Thoracic aorta (tissue), 2 donors: ENCODE results near the gene PIK3CA. TPM values are rescaled to one million over a fixed set of nuclear protein-coding genes. Genes with fewer than 3 reads are reported as not detected.

Experiments
- ATAC-seq: fragments of 150-250 bp; one replicate; pipeline ENCODE4 v1.8.0; 2017; ENCODE audit warnings: low read depth; ENCODE audit not compliant: insufficient number of reproducible peaks, low FRiP score
- DNase-seq: peaks from one replicate; pipeline ENCODE4 v3.0.0-alpha.2; 2020; ENCODE audit warnings: low spot score
- H3K27ac ChIP-seq, 2 donors: fragments of 200-600 bp; sonication (generic); 1 replicate in 1 of 2; 2 replicates in 1 of 2; pipeline ENCODE4 v1.5.1; 2016; ENCODE audit warnings: mild to moderate bottlenecking in 2 of 2, moderate library complexity in 2 of 2
- H3K27me3 ChIP-seq: fragments of 200-600 bp; sonication (generic); replicated peaks from 2 replicates; pipeline ENCODE4 v1.6.0; 2016; ENCODE audit warnings: mild to moderate bottlenecking; ENCODE audit not compliant: insufficient read depth
- H3K36me3 ChIP-seq: fragments of 200-600 bp; sonication (generic); one replicate; pipeline ENCODE4 v1.5.1; 2016
- H3K4me1 ChIP-seq, 2 donors: fragments of 200-600 bp; sonication (generic); 1 replicate in 1 of 2; 2 replicates in 1 of 2; pipeline versions ENCODE4 v1.5.1 to v1.6.0; 2016; ENCODE audit warnings: low read depth in 2 of 2, mild to moderate bottlenecking in 1 of 2; ENCODE audit not compliant: control insufficient read depth in 1 of 2
- H3K4me3 ChIP-seq: fragments of 200-600 bp; sonication (generic); 2 replicates; pipeline ENCODE4 v1.5.1; 2016; ENCODE audit warnings: mild to moderate bottlenecking
- H3K9me3 ChIP-seq: fragments of 200-600 bp; sonication (generic); 2 replicates; pipeline ENCODE4 v1.5.1; 2016
- total RNA-seq, 2 donors: library from RNA; depleted of rRNA; stranded (reverse); fragments of >200 nt; gene quantifications; one replicate each; pipeline versions ENCODE4 v1.1.0 to v1.2.3, GENCODE V29; 2016
- TF ChIP-seq, protein P1 (sequence below): fragments of 200-600 bp; sonication (generic); IDR thresholded peaks from one replicate; pipeline ENCODE4 v1.5.1; 2019; ENCODE audit warnings: antibody characterized with exemption

The PIK3CA gene
- total RNA-seq, 2 donors from 2014 or later, result 33.9 to 39.5 TPM

DNA sequence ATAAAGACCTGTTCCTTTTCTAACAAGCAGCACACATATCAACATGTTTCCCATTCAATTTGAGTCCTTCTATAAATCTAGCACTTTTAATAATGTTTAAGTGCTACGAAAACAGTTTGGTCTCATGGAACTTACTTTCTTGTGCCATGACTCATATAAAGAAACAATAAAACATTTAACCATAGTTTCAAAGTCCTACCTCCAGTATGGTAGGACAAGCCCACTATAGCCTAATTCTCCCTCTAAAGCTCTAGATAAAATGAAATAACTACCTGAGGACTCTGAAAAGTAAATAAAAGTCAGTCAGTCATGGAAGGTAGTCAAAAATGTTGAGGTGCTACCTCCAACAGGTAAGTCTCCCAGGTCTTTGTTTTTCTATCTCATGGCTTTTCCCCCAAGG is 12.0 kb upstream of the PIK3CA start:
- no peak overlapping the region for H3K4me3 ChIP-seq
- DNase-seq, result no peak
- TF ChIP-seq, protein P1, sequence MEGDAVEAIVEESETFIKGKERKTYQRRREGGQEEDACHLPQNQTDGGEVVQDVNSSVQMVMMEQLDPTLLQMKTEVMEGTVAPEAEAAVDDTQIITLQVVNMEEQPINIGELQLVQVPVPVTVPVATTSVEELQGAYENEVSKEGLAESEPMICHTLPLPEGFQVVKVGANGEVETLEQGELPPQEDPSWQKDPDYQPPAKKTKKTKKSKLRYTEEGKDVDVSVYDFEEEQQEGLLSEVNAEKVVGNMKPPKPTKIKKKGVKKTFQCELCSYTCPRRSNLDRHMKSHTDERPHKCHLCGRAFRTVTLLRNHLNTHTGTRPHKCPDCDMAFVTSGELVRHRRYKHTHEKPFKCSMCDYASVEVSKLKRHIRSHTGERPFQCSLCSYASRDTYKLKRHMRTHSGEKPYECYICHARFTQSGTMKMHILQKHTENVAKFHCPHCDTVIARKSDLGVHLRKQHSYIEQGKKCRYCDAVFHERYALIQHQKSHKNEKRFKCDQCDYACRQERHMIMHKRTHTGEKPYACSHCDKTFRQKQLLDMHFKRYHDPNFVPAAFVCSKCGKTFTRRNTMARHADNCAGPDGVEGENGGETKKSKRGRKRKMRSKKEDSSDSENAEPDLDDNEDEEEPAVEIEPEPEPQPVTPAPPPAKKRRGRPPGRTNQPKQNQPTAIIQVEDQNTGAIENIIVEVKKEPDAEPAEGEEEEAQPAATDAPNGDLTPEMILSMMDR, result no peak
- no peaks in the 10 kb centered on the region for H3K27me3 ChIP-seq
- H3K9me3 ChIP-seq, result no peaks in the 10 kb centered on the region
- no peaks in the 10 kb centered on the region for H3K4me1 ChIP-seq
- H3K27ac ChIP-seq, result no peak overlapping the region
- ATAC-seq, result no peak
- H3K36me3 ChIP-seq, result no peaks in the 10 kb centered on the region

DNA sequence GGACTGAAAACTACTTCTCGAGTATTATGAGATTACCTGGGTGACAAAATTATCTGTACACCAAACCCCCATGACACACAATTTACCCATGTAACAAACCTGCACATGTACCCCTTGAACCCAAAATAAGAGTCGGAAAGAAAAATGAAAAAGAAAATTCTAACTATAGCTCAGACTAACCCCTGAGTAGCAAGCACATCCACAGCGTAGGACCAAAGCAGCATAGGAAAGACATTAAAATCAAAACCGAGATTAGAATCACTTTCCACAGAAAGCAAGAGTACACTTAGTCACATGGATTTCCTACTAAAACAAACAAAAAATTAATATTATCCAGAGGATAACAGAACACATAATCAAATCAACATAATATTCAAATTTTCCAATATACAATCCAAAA is 6.3 kb upstream of the PIK3CA start:
- H3K27ac ChIP-seq, result no peak overlapping the region
- H3K4me3 ChIP-seq, result no peak overlapping the region
- no peaks in the 10 kb centered on the region for H3K9me3 ChIP-seq
- ATAC-seq, result no peak
- no peaks in the 10 kb centered on the region for H3K36me3 ChIP-seq
- TF ChIP-seq, protein P1, result no peak
- H3K27me3 ChIP-seq, result no peaks in the 10 kb centered on the region
- no peaks in the 10 kb centered on the region for H3K4me1 ChIP-seq
- no peak for DNase-seq

DNA sequence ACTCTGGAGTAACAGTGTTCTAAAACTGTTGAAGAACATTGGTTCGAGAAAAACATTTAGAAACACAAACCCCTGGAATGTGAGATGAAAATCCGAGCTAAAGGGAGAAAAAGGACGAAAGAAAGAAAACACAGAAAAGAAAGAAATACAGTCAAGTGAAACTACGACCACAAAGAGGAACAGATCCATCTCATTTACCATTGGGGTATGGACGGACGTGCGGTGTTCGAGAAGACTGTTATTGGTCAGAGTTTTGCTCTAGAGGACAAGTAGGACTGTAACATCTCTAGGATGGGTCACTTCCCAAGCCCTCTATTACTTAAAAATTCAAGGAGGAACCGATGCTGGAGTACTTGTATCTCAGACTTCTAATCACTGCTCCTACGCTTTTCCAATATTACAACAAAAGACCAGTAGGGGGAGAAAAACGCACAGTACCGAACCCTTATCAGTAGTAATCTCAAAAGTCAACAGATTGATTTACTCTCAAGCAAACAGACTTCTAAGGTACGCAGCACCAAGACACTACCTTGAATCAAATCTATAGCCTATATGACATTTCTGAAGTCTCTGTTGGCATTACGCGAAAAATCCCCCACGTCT is 1.1 kb upstream of the PIK3CA start:
- Histone ChIP-seq H3K27ac (peak overlapping the region; percentile 96 to 98), H3K4me1 (peaks cover 15 to 24% of the 10 kb centered on the region in 2 donors), H3K27me3 (no peaks in the 10 kb centered on the region), H3K9me3 (no peaks in the 10 kb centered on the region), H3K36me3 (no peaks in the 10 kb centered on the region), H3K4me3 (peak overlapping the region; percentile 96)
- TF ChIP-seq, protein P1, result peak; percentile 68
- ATAC-seq (peak; percentile 58), DNase-seq (no peak)

DNA sequence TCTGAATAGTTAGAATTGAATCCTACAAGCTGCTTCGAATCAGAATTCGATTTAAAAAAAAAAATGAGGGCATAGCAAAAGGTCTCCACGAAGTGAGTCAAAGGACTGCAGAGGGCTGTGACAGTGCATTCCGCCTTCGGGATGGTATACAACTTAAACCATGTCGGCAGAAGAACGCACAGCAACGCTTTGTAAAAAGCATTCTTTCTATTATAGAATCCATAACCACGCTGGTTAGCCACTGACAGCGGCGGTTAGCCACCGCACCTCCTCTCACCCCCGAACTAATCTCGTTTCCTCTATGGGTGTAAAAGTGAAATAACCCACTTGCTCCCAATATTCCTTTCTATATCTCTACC is 664 bp upstream of the PIK3CA start:
- H3K36me3 ChIP-seq, result no peaks in the 10 kb centered on the region

DNA sequence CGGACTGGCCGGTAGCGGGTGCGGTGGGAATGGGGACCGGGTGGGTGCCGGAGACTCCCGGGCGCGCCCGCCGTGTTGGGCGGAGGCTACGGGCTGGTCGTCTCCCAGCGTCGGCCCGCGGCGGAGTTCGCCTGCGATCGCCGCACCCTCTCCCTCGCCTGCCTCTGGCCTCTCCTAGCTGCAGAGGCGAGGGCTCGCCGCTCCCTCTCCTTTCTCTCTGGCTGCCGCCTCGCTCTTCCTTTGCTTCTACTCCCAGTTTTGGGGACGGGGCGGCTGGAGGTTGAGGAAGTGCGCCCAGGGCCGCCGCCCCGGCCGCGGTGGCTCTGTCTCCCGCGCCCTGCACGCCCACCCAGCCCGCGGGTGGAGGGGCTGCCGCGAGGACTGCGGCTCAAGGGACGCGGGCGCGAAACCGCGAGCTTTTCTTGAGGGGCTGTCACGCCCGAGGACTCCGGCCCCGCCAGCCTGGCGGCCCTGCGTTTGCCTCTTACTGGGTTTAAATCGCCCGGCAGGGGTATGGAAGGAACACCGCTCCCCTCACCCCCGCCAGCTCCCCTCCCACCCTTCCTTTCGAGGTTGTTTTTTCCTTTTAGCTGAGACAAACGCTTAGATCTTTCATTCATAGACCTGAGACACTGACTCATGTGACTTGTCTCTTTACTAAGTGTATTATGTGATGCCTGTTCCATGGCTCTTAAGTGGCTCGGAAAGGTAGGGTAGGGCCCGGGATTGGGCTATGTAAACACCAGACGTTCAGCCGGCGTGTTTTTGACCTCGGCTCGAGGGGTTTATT is 654 bp downstream of the PIK3CA start:
- peaks cover 15 to 27% of the 10 kb centered on the region in 2 donors for H3K4me1 ChIP-seq
- no peak for ATAC-seq

More for the DNA sequence above, 664 bp upstream of the PIK3CA start:
- ATAC-seq (peak; percentile 9), DNase-seq (no peak)
- Histone ChIP-seq H3K27me3 (no peaks in the 10 kb centered on the region), H3K4me3 (peak overlapping the region; percentile 96), H3K27ac (peak overlapping the region; percentile 96 to 98), H3K4me1 (peaks cover 15 to 27% of the 10 kb centered on the region in 2 donors), H3K9me3 (no peaks in the 10 kb centered on the region)
- TF ChIP-seq, protein P1, result no peak

More for the DNA sequence above, 654 bp downstream of the PIK3CA start:
- no peaks in the 10 kb centered on the region for H3K9me3 ChIP-seq
- peak overlapping the region; percentile 96 for H3K4me3 ChIP-seq
- H3K36me3 ChIP-seq, result no peaks in the 10 kb centered on the region
- no peaks in the 10 kb centered on the region for H3K27me3 ChIP-seq
- peak overlapping the region; percentile 96 to 98 for H3K27ac ChIP-seq
- TF ChIP-seq, protein P1, result no peak
- peak; percentile 4 for DNase-seq
